H9 (cell line): Measurements from ENCODE around the gene MLLT3. TPM values are rescaled to one million over a fixed set of nuclear protein-coding genes. Genes with fewer than 3 reads are reported as not detected.

ENCODE experiments used
- DNase-seq: peaks from one replicate; pipeline ENCODE4 v3.0.0-alpha.2; 2017
- H2AFZ ChIP-seq: one replicate; pipeline ENCODE4 v1.6.1; 2013; ENCODE audit warnings: mild to moderate bottlenecking, low read length, control low read depth, moderate library complexity
- H2AK5ac ChIP-seq: 2 replicates; pipeline ENCODE4 v1.6.1; 2013; ENCODE audit warnings: low read length, control low read depth, mixed read lengths; ENCODE audit not compliant: insufficient read length
- H2BK120ac ChIP-seq: one replicate; pipeline ENCODE4 v1.6.1; 2013; ENCODE audit warnings: low read depth, mild to moderate bottlenecking, low read length, control low read depth, inconsistent platforms; ENCODE audit not compliant: poor library complexity, severe bottlenecking
- H2BK12ac ChIP-seq: 2 replicates; pipeline ENCODE4 v1.6.1; 2013; ENCODE audit warnings: low read length, control low read depth, mixed read lengths, low read depth; ENCODE audit not compliant: insufficient read length
- H2BK15ac ChIP-seq: 2 replicates; pipeline ENCODE4 v1.6.1; 2013; ENCODE audit warnings: low read depth, low read length, control low read depth
- H2BK20ac ChIP-seq: one replicate; pipeline ENCODE4 v1.6.1; 2013; ENCODE audit warnings: low read depth, mild to moderate bottlenecking, low read length, control low read depth, inconsistent platforms; ENCODE audit not compliant: poor library complexity, severe bottlenecking
- H2BK5ac ChIP-seq: 2 replicates; pipeline ENCODE4 v1.6.1; 2013; ENCODE audit warnings: low read length, control low read depth, mixed read lengths; ENCODE audit not compliant: insufficient read length
- H3K14ac ChIP-seq: 2 replicates; pipeline ENCODE4 v1.6.1; 2013; ENCODE audit warnings: low read length, control low read depth; ENCODE audit not compliant: insufficient read depth
- H3K18ac ChIP-seq: 2 replicates; pipeline ENCODE4 v1.6.1; 2013; ENCODE audit warnings: low read depth, mild to moderate bottlenecking, mixed read lengths, low read length, control low read depth; ENCODE audit not compliant: insufficient read length
- H3K23ac ChIP-seq: 2 replicates; pipeline ENCODE4 v1.6.1; 2013; ENCODE audit warnings: low read length, control low read depth, mixed read lengths, low read depth; ENCODE audit not compliant: insufficient read length
- H3K23me2 ChIP-seq: 2 replicates; pipeline ENCODE4 v1.6.1; 2013; ENCODE audit warnings: low read depth, mild to moderate bottlenecking, mixed read lengths, low read length, control low read depth; ENCODE audit not compliant: insufficient read length, poor library complexity, severe bottlenecking
- H3K27ac ChIP-seq: 2 replicates; pipeline ENCODE4 v1.5.1; 2013; ENCODE audit warnings: low read length, control low read depth, mixed read lengths, low read depth; ENCODE audit not compliant: insufficient read length
- H3K27me3 ChIP-seq: 2 replicates; pipeline ENCODE4 v1.6.1; 2013; ENCODE audit warnings: low read length, control low read depth, inconsistent platforms; ENCODE audit not compliant: insufficient read depth
- H3K4ac ChIP-seq: 2 replicates; pipeline ENCODE4 v1.6.1; 2013; ENCODE audit warnings: low read depth, mild to moderate bottlenecking, control low read depth, inconsistent platforms, low read length, moderate library complexity
- H3K4me1 ChIP-seq: 2 replicates; pipeline ENCODE4 v1.6.1; 2013; ENCODE audit warnings: low read length, control low read depth, inconsistent platforms; ENCODE audit not compliant: insufficient read depth
- H3K4me2 ChIP-seq: 2 replicates; pipeline ENCODE4 v1.6.1; 2013; ENCODE audit warnings: low read length, control low read depth, mixed read lengths; ENCODE audit not compliant: insufficient read length, insufficient read depth
- H3K56ac ChIP-seq: 2 replicates; pipeline ENCODE4 v1.6.1; 2013; ENCODE audit warnings: low read depth, mild to moderate bottlenecking, mixed read lengths, low read length, control low read depth; ENCODE audit not compliant: insufficient read length
- H3K79me1 ChIP-seq: 2 replicates; pipeline ENCODE4 v1.6.1; 2013; ENCODE audit warnings: low read depth, mild to moderate bottlenecking, moderate library complexity, low read length, control low read depth, inconsistent platforms; ENCODE audit not compliant: insufficient read depth, poor library complexity, severe bottlenecking
- H3K79me2 ChIP-seq: 2 replicates; pipeline ENCODE4 v1.6.1; 2013; ENCODE audit warnings: low read length, control low read depth, inconsistent platforms; ENCODE audit not compliant: insufficient read depth
- H3K9ac ChIP-seq: 2 replicates; pipeline ENCODE4 v1.6.1; 2013; ENCODE audit warnings: low read length, control low read depth, mixed read lengths; ENCODE audit not compliant: insufficient read length; ENCODE audit errors: extremely low read depth
- H3K9me3 ChIP-seq: one replicate; pipeline ENCODE4 v1.6.1; 2013; ENCODE audit warnings: low read depth, low read length, inconsistent platforms; ENCODE audit not compliant: control insufficient read depth
- H3T11ph ChIP-seq: one replicate; pipeline ENCODE4 v1.6.1; 2013; ENCODE audit warnings: mild to moderate bottlenecking, low read length, control low read depth, inconsistent platforms
- H4K20me1 ChIP-seq: one replicate; pipeline ENCODE4 v1.6.1; 2013; ENCODE audit not compliant: control insufficient read depth, insufficient read length, insufficient read depth
- H4K5ac ChIP-seq: 2 replicates; pipeline ENCODE4 v1.6.1; 2013; ENCODE audit warnings: low read depth, mild to moderate bottlenecking, mixed read lengths, low read length, control low read depth; ENCODE audit not compliant: insufficient read length
- H4K8ac ChIP-seq: replicated peaks from 2 replicates; pipeline ENCODE4 v1.6.1; 2013; ENCODE audit warnings: low read length, control low read depth, mixed read lengths, low read depth; ENCODE audit not compliant: insufficient read length
- H4K91ac ChIP-seq: 2 replicates; pipeline ENCODE4 v1.6.1; 2013; ENCODE audit warnings: low read depth, mild to moderate bottlenecking, moderate library complexity, mixed read lengths, low read length, control low read depth; ENCODE audit not compliant: insufficient read length
- H3K27ac Mint-ChIP-seq, 3 experiments: 2 replicates in 2 of 3; 3 replicates in 1 of 3; pipeline ENCODE4 v1.8.0; 2020 to 2021; ENCODE audit warnings: mixed read lengths in 3 of 3, mild to moderate bottlenecking in 1 of 3, moderate library complexity in 1 of 3
- H3K27me3 Mint-ChIP-seq: 2 replicates; pipeline ENCODE4 v1.8.0; 2021; ENCODE audit warnings: low read depth, mild to moderate bottlenecking, moderate library complexity, mixed read lengths
- H3K36me3 Mint-ChIP-seq, 3 experiments: 2 replicates in 2 of 3; 3 replicates in 1 of 3; pipeline ENCODE4 v1.8.0; 2020 to 2021; ENCODE audit warnings: low read depth in 3 of 3, mixed read lengths in 3 of 3; ENCODE audit not compliant: insufficient read depth in 1 of 3
- H3K4me1 Mint-ChIP-seq, 2 experiments: 2 replicates each; pipeline ENCODE4 v1.8.0; 2020; ENCODE audit warnings: mixed read lengths in 2 of 2
- H3K4me3 Mint-ChIP-seq, 2 experiments: 2 replicates in 1 of 2; 3 replicates in 1 of 2; pipeline ENCODE4 v1.8.0; 2020 to 2021; ENCODE audit warnings: mild to moderate bottlenecking in 2 of 2, mixed read lengths in 2 of 2, moderate library complexity in 1 of 2
- H3K9me3 Mint-ChIP-seq, 2 experiments: 2 replicates in 1 of 2; 3 replicates in 1 of 2; pipeline ENCODE4 v1.8.0; 2020; ENCODE audit warnings: mild to moderate bottlenecking in 2 of 2, mixed read lengths in 2 of 2, moderate library complexity in 1 of 2
- CTCF ChIP-seq: fragments of 200-600 bp; sonication (generic); conservative IDR thresholded peaks from 3 replicates; pipeline ENCODE4 v1.8.0; 2021; ENCODE audit warnings: antibody characterized with exemption, mild to moderate bottlenecking
- WGBS: extraction: QIAGEN DNeasy Blood & Tissue Kit; methylation state at CpG from one replicate; pipeline ENCODE4 v1.1.7; 2013; ENCODE audit warnings: missing lambda C conversion rate, low lambda C conversion rate, mixed read lengths; ENCODE audit not compliant: insufficient read length; ENCODE audit errors: extremely low coverage; 5-methylcytosine and 5-hydroxymethylcytosine counted together
- total RNA-seq: library from RNA; stranded (reverse); gene quantifications from 2 replicates; pipeline ENCODE4 v1.2.1, GENCODE V29; 2021

The MLLT3 gene
- total RNA-seq, 1 experiment from 2014 or later: 3.9 TPM

- H2BK20ac ChIP-seq: no peak overlapping the region
- H2AFZ ChIP-seq: no peak overlapping the region
- no peaks in the 10 kb centered on the region for H3K79me1 ChIP-seq
- H3K9me3 Mint-ChIP-seq: 0 out of 5 replicates have a peak, but pooled peaks cover 0 to under 1% of the 10 kb centered on the region in 2 experiments
- H3K27ac ChIP-seq: no peak overlapping the region
- no peak overlapping the region for H2BK120ac ChIP-seq
- H2BK15ac ChIP-seq: no peak overlapping the region
- H3K4ac ChIP-seq: no peak overlapping the region
- H3K27ac Mint-ChIP-seq: peak overlapping the region in 1 of 3 experiments; percentile 48; a peak in 3 of 7 replicates
- H2AK5ac ChIP-seq: no peak overlapping the region
- no peak overlapping the region for H3K14ac ChIP-seq
- no peak overlapping the region for H3K56ac ChIP-seq
- no peaks in the 10 kb centered on the region for H3K79me2 ChIP-seq
- H3K4me3 Mint-ChIP-seq: no peak overlapping the region
- no peaks in the 10 kb centered on the region for H3K23me2 ChIP-seq
- TF ChIP-seq CTCF: no peak
- no peaks in the 10 kb centered on the region for H4K20me1 ChIP-seq
- no peak overlapping the region for H4K5ac ChIP-seq
- no peak overlapping the region for H2BK12ac ChIP-seq
- H3K9ac ChIP-seq: no peak overlapping the region
- H3K4me1 ChIP-seq: peaks cover 3% of the 10 kb centered on the region; the same call in 1 of the 2 replicates
- H3K18ac ChIP-seq: no peak overlapping the region
- H3K27me3 Mint-ChIP-seq: no peaks in the 10 kb centered on the region
- no peak overlapping the region for H3K23ac ChIP-seq
- no peaks in the 10 kb centered on the region for H3K27me3 ChIP-seq
- DNase-seq: no peak
- H3K9me3 ChIP-seq: no peaks in the 10 kb centered on the region
- H4K8ac ChIP-seq: no peak overlapping the region
- H2BK5ac ChIP-seq: no peak overlapping the region
- H3T11ph ChIP-seq: no peak overlapping the region
- H4K91ac ChIP-seq: no peak overlapping the region
- no CpG with 5 or more reads among the region's 4 CpGs for WGBS
- H3K4me2 ChIP-seq: no peak overlapping the region
- H3K4me1 Mint-ChIP-seq: peaks cover 13% of the 10 kb centered on the region in 2 experiments
- H3K36me3 Mint-ChIP-seq: peaks cover 0 to 5% (median 2%) of the 10 kb centered on the region in 3 experiments; a peak in 1 of 7 replicates
Measured at GRCh38 chr9:20340511-20340861, 281.8 kb downstream of the MLLT3 start.
